GM10248 (cell line): Measurements from ENCODE around the gene EDEM2.
"Not testable (repeated sequence)": the region's sequence is repeated elsewhere in the genome, so short reads cannot be mapped to it uniquely, and the experiment has no call there.

ENCODE experiments used
- CTCF ChIA-PET: fragments of 300-600 bp; sonication (Branson Sonifier 250); formaldehyde crosslinking; extraction: SDS; loops from one replicate; lab custom pipeline; 2021; ENCODE audit warnings: antibody characterized with exemption; lab: Yijun Ruan, JAX
- POLR2A ChIA-PET: fragments of 350-650 bp; sonication (Branson Sonifier 250); formaldehyde crosslinking; extraction: SDS; loops from one replicate; lab custom pipeline; 2020; ENCODE audit warnings: antibody characterized with exemption; lab: Yijun Ruan, JAX
- DNase-seq: peaks from one replicate; pipeline ENCODE4 v3.0.0; 2012; ENCODE audit errors: extremely low spot score
- CTCF ChIP-seq: IDR thresholded peaks from 2 replicates; pipeline ENCODE4 v1.5.1; 2012; ENCODE audit warnings: mild to moderate bottlenecking, low read depth; ENCODE audit errors: extremely low read depth, missing control alignments, control extremely low read depth

The EDEM2 gene

DNA sequence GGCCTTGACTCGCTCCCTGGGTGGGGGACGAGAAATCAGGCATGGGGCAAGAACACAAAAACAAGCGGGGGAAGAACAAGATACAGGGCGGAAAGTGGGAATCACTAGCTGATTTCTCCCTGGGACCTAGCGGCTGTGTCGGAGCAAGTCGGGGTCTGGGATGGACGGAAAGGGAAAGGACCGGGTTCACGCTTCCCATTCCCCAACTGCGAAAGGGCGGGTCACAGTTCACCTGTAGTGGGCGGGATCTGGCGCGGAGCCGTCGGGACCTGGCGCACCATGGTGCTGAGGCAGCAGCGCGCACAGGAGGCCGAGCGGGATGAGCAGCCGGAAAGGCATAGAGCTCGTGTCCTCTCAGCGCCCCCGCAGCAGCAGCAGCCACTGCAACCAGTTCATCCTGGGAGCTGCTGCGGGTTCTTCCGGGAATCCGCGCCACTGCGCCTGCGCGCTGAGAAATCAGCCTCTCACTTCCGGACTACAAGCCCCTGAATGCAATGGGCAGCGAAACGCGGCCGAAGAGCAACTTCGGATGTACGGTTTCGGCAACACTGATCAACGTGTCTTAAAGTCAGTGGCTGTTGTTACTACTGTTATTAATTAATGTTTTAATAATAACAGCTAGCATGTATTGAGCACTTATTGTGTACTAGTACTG is at the start of gene EDEM2:
Gene EDEM2, minus strand, starts transcription at position 417 of the 655 bp plus-strand sequence. Its CDS starts 78 bp downstream, at position 339.
- peak; percentile 96 for DNase-seq
- POLR2A ChIA-PET, result interaction anchor here (0.6 kb wide), 1 partner anchor 128 kb away, joined by 3 read pairs; no protein-coding TSS in a partner anchor
- CTCF ChIA-PET, result interaction anchor here (0.7 to 4.5 kb wide), 8 partner anchors 13 to 278 kb away, joined by 3 to 24 read pairs (median 4); partner anchors contain the start of genes EIF6 and TRPC4AP
- no peak for TF ChIP-seq CTCF

GRCh38 chr20:35196313-35196712 is 49.2 kb upstream of the EDEM2 start:
- no peak for DNase-seq
- POLR2A ChIA-PET, result no interaction called here
- CTCF ChIA-PET, result interaction anchor here (1.0 to 2.2 kb wide), 2 partner anchors 12 to 100 kb away, joined by 4 to 7 read pairs; no protein-coding TSS in a partner anchor
- TF ChIP-seq CTCF, result no peak

DNA sequence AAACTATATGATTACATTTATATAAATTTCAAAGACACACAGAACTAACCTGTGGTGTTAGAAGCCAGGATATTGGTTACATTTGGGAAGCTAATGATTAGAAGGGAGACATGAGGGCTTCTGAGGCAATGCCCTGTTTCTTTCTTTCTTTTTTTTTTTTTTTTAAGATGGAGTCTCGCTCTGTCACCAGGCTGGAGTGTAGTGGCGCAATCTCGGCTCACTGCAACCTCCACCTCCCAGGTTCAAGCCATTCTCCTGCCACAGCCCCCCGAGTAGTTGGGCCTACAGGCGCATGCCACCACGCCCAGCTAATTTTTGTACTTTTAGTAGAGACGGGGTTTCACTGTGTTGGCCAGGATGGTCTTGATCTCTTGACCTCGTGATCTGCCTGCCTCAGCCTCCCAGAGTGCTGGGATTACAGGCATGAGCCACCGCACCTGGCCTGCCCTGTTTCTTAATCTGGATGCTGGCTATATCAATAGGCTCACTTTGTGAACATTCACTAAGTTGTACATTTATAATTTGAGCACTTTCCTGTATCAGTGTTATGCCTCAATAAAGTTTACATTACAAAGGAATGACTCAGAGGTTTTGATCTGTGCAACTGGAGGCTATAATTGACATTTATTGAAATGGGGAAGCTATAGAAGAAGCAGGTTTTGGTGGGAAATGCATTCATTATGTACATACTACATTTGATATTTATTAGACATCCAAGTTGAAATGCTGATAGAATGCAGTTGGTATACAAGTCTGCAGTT is 46.1 kb upstream of the EDEM2 start:
- POLR2A ChIA-PET, DNase-seq: not testable (repeated sequence)
- CTCF ChIA-PET, result interaction anchor here (1.0 to 2.0 kb wide), 3 partner anchors 8 to 271 kb away, joined by 3 to 5 read pairs (median 5); no protein-coding TSS in a partner anchor

DNA sequence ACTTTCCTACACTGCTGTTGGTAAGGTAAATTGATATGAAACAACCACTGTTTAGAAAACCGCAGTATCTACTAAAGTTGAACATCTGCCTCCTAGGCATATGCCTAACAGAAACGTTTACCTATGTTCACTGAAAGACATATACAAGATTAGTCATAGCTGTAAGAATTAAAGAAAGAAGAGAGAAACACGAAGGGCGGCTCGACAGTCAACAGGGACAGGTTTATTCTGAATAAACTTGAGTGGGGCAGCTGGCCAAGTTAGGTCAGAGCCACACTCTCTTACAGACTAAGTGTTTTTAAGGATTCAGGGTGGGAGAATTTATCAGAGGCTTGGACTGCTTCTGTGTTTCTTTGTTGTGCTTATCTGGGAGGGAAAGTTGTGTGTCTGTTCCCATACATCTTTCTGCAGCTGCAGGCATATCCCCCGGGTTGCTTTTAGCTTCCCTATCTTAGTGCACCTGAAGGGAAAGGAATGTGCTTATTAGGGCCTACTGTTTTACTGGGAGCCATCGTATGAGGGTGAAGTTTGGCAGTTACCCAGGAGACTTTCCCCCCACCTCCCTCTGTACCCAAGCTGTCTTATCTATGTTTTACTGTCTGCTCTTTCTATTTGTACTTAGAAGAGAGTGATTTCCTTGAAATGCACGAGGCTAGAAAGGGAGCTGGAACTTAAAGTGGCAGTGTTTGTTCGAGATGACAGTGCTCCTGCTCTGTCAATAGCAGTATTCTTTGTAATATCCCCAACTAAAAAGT is 45.2 kb upstream of the EDEM2 start:
- POLR2A ChIA-PET, result no interaction called here
- CTCF ChIA-PET, result interaction anchor here (1.0 kb wide), 1 partner anchor 272 kb away, joined by 3 read pairs; no protein-coding TSS in a partner anchor
- no peak for TF ChIP-seq CTCF
- DNase-seq, result no peak

DNA sequence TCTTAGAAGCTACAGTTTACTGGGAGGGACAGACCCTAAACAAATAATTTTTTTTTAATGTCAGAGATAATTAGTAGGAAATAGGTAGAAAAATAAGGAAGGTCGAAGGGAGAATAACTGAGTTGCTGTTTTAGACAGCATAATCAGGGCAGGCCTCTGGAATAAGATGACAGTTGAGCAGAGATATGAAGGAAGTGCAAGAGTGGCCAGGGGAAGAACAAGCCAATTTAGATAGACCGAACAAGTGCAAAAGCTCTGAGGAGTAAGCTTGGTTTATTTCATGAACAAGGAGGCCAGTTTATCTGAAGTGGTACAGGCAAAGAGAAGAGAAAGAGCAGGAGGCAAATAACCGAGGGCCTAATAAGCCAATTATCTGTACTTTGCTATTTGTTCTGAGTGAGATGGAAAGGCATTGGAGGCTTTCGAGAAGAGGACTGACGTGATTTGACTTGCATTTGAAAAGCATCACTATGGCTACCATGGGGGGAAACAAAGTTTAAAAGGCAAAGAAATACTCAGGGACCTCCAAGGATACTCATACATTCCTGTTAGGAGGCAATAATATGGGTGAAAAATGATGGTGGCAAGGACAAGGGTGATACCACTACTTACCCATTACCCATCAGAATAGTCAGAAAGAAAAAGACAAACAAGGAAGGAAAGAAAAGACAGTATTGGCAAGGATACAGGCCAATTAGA is 44.4 kb upstream of the EDEM2 start:
- POLR2A ChIA-PET, result no interaction called here
- DNase-seq, result no peak
- TF ChIP-seq CTCF, result no peak
- CTCF ChIA-PET, result no interaction called here

DNA sequence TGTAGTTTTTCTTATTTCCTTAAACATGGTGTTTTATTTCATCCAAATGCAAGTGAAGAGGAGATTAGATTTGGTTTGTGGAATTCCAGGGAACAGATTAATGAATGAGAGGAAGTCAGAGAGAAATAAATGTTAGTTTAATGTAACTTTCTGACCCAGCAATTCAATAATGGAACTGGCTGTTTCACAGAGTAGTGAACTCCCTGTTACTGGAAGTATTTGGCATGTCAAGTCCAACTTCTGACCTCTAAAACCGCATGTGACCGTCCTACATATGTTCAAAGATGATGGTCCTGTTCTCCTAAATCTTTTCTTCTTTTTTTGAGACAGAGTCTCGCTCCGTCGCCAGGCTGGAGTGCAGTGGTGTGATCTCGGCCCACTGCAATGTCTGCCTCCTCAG is 43.4 kb upstream of the EDEM2 start:
- ChIA-PET CTCF (no interaction called here), POLR2A (no interaction called here)
- TF ChIP-seq CTCF, result no peak
- no peak for DNase-seq

GRCh38 chr20:35189223-35189622 is 42.1 kb upstream of the EDEM2 start:
- DNase-seq, CTCF ChIA-PET, POLR2A ChIA-PET: not testable (repeated sequence)
